RWPE2 (cell line): ENCODE measurements around the gene COPA.

Experiments
- ATAC-seq: fragments of 200-7000 bp; cut with Tn5 transposase; 3 replicates; pipeline ENCODE4 v1.9.1; 2021; ENCODE audit warnings: low read depth
- DNase-seq: peaks from one replicate; pipeline ENCODE4 v3.0.0-alpha.2; 2020; ENCODE audit warnings: low spot score
- H3K27ac ChIP-seq: fragments of 450-650 bp; 2 replicates; pipeline ENCODE4 v1.5.1; 2017; ENCODE audit warnings: mild to moderate bottlenecking; ENCODE audit not compliant: poor library complexity, severe bottlenecking
- H3K27me3 ChIP-seq: fragments of 250-450 bp; sonication (Bioruptor Pico); 2 replicates; pipeline ENCODE4 v1.5.1; 2021; ENCODE audit warnings: mild to moderate bottlenecking, moderate library complexity; ENCODE audit not compliant: insufficient read depth, poor library complexity, severe bottlenecking
- H3K36me3 ChIP-seq: fragments of 250-450 bp; sonication (Bioruptor Pico); 2 replicates; pipeline ENCODE4 v1.5.1; 2020; ENCODE audit warnings: low read depth, mild to moderate bottlenecking, moderate library complexity
- H3K4me1 ChIP-seq: fragments of 250-450 bp; sonication (Bioruptor Pico); 2 replicates; pipeline ENCODE4 v1.5.1; 2021; ENCODE audit warnings: mild to moderate bottlenecking, moderate library complexity; ENCODE audit not compliant: insufficient read depth, poor library complexity, severe bottlenecking
- H3K4me3 ChIP-seq: fragments of 250-450 bp; sonication (Bioruptor Pico); 2 replicates; pipeline ENCODE4 v1.5.1; 2021; ENCODE audit warnings: mild to moderate bottlenecking, moderate library complexity; ENCODE audit not compliant: severe bottlenecking
- H3K9me3 ChIP-seq: fragments of 250-450 bp; sonication (Bioruptor Pico); 2 replicates; pipeline ENCODE4 v1.5.1; 2021; ENCODE audit warnings: mild to moderate bottlenecking, moderate library complexity; ENCODE audit not compliant: severe bottlenecking
- TF ChIP-seq, protein P1 (sequence below): fragments of 450-650 bp; IDR thresholded peaks from one replicate; pipeline ENCODE4 v1.5.1; 2017; ENCODE audit warnings: mild to moderate bottlenecking, moderate library complexity; ENCODE audit not compliant: poor library complexity, severe bottlenecking

The COPA gene

GRCh38 chr1:160370561-160371345 lies 27.7 kb upstream of the COPA start:
- no peaks in the 10 kb centered on the region for H3K9me3 ChIP-seq
- H3K27ac ChIP-seq: no peak overlapping the region
- no peaks in the 10 kb centered on the region for H3K27me3 ChIP-seq
- TF ChIP-seq, protein P1, sequence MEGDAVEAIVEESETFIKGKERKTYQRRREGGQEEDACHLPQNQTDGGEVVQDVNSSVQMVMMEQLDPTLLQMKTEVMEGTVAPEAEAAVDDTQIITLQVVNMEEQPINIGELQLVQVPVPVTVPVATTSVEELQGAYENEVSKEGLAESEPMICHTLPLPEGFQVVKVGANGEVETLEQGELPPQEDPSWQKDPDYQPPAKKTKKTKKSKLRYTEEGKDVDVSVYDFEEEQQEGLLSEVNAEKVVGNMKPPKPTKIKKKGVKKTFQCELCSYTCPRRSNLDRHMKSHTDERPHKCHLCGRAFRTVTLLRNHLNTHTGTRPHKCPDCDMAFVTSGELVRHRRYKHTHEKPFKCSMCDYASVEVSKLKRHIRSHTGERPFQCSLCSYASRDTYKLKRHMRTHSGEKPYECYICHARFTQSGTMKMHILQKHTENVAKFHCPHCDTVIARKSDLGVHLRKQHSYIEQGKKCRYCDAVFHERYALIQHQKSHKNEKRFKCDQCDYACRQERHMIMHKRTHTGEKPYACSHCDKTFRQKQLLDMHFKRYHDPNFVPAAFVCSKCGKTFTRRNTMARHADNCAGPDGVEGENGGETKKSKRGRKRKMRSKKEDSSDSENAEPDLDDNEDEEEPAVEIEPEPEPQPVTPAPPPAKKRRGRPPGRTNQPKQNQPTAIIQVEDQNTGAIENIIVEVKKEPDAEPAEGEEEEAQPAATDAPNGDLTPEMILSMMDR: no peak
- ATAC-seq: no peak
- no peak overlapping the region for H3K4me3 ChIP-seq
- no peaks in the 10 kb centered on the region for H3K4me1 ChIP-seq
- H3K36me3 ChIP-seq: no peaks in the 10 kb centered on the region
- DNase-seq: no peak

DNA sequence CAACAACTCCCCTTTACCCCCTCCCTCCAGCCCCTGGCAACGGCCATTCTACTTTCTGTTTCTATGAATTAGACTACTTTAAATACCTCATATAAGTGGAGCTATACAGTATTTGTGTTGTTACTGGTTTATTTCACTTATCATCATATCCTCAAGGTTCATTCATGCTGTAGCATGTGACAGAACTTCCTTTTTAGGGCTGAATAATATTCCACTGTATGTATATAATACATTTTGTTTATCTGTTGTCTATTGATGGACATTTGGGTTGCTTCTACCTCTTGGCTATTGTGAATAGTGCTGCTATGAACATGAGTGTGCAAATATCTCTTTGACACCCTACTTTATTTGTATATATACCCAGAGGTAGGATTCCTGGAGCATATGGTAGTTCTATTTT lies 26.0 kb upstream of the COPA start:
- no peaks in the 10 kb centered on the region for H3K27me3 ChIP-seq
- DNase-seq (no peak), ATAC-seq (no peak)
- TF ChIP-seq, protein P1: no peak
- H3K4me3 ChIP-seq: no peak overlapping the region
- H3K36me3 ChIP-seq: no peaks in the 10 kb centered on the region
- H3K9me3 ChIP-seq: no peaks in the 10 kb centered on the region
- H3K27ac ChIP-seq: no peak overlapping the region
- H3K4me1 ChIP-seq: no peaks in the 10 kb centered on the region

- DNase-seq: no peak
- no peak for ATAC-seq
- no peaks in the 10 kb centered on the region for H3K4me1 ChIP-seq
- H3K36me3 ChIP-seq: no peaks in the 10 kb centered on the region
- TF ChIP-seq, protein P1: no peak
- no peak overlapping the region for H3K4me3 ChIP-seq
- no peaks in the 10 kb centered on the region for H3K27me3 ChIP-seq
- no peak overlapping the region for H3K27ac ChIP-seq
- H3K9me3 ChIP-seq: no peaks in the 10 kb centered on the region
These were observed 25.2 kb upstream of the COPA start for GRCh38 chr1:160367934-160368923.

DNA sequence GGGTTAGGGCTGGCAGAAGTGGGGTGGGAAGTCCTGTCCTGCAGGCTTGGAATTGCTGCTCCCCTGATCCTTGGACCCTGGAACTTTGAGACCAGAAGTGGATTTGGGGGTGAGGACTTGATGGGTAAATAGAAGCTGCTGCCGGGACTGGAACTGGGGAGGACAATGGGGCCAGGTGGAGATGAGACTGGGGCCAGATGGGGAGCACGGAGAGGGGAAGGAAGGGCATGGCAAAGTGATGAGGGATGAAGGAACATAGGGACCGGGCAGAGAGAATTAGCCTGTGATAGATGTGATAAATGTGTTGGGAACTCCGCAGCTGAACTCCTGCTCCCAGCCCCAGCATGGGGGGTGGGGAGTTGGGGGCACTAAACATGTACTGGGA lies 24.5 kb upstream of the COPA start:
- H3K27me3 ChIP-seq: no peaks in the 10 kb centered on the region
- no peaks in the 10 kb centered on the region for H3K4me1 ChIP-seq
- no peak overlapping the region for H3K4me3 ChIP-seq
- H3K27ac ChIP-seq: no peak overlapping the region
- ATAC-seq: no peak
- no peaks in the 10 kb centered on the region for H3K9me3 ChIP-seq
- H3K36me3 ChIP-seq: no peaks in the 10 kb centered on the region
- DNase-seq: no peak
- TF ChIP-seq, protein P1: no peak
